Prostate gland (tissue), 2 donors: ENCODE data around the gene PDZK1.

Experiments
- CTCF ChIP-seq, 4 experiments: fragments of 200-600 bp in 2 of 4; fragments of 450-650 bp in 2 of 4; sonication (generic) in 2 of 4; IDR thresholded peaks; 1 replicate in 3 of 4; 2 replicates in 1 of 4; pipeline ENCODE4 v1.5.1; 2016 to 2019; ENCODE audit warnings: antibody characterized with exemption in 4 of 4, mild to moderate bottlenecking in 2 of 4, moderate library complexity in 2 of 4
- POLR2A ChIP-seq: fragments of 450-650 bp; IDR thresholded peaks from one replicate; pipeline ENCODE4 v1.6.1; 2016; ENCODE audit warnings: antibody characterized with exemption, mild to moderate bottlenecking

DNA sequence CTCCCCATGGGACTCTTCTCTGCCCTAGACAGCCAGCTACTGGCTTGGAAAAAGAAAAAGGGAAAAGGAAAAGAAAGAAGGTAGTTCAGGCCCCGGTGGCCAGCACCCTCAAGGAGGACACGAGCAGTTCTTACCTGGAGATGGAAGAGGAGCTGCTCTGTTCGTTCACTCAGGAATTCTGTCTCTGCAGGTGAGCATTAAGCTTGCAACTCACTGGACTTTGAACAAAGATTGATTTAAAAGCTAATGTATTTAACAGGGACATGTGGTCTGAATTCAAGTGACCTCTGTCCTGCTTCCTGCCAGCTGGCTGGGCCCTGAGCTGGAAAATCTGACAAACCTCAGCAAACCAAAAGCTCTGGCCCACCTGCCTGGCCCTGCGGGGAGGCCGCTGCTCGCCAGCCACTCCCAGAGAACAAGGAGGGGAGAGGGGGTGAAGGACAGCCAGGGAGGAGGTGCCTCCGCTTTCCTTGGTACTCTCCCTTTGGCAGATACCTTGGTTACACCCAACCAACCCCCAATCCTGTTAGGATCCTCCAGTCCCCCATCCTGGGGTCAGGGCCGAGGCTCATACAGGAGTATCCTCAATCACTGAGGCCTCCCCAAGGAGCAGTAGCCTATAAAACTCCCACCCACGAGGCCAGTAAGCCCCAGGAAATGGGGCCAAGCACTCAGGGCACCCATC is at the start of gene PDZK1:
- TF ChIP-seq POLR2A (no peak), CTCF (IDR thresholded peaks at IDR 0.05) (no peak)
